B cell (primary cell): ENCODE results near the gene UGT1A7. TPM values are rescaled to one million over a fixed set of nuclear protein-coding genes. Genes with fewer than 3 reads are reported as not detected.

Experiments used
- ATAC-seq: fragments of 200-7000 bp; cut with Tn5 transposase; one replicate; pipeline ENCODE4 v1.10.0; 2021; ENCODE audit warnings: low read depth, mild to moderate bottlenecking, moderate number of reproducible peaks, moderate library complexity
- CTCF ChIA-PET: fragments of 350-600 bp; sonication (Branson Sonifier 250); formaldehyde crosslinking; loops from one replicate; lab custom pipeline; 2021; ENCODE audit warnings: antibody characterized with exemption, inconsistent platforms; lab: Charles Lee
- POLR2A ChIA-PET: fragments of 350-600 bp; sonication (Branson Sonifier 250); formaldehyde crosslinking; loops from one replicate; lab custom pipeline; 2021; ENCODE audit warnings: antibody characterized with exemption; lab: Charles Lee
- DNase-seq: peaks from one replicate; pipeline ENCODE4 v3.0.0; 2013
- H2AFZ ChIP-seq: 2 replicates; pipeline ENCODE4 v1.6.1; 2012; ENCODE audit warnings: mild to moderate bottlenecking, low read depth, low read length; ENCODE audit not compliant: insufficient read depth, poor library complexity, severe bottlenecking
- H3K27ac ChIP-seq, 2 donors: 1 replicate in 1 of 2; 2 replicates in 1 of 2; pipeline ENCODE4 v1.5.1; 2012 to 2013; ENCODE audit warnings: low read length in 2 of 2, mild to moderate bottlenecking in 2 of 2, moderate library complexity in 1 of 2
- H3K27me3 ChIP-seq, 4 experiments: fragments of 200-600 bp in 1 of 4; sonication (generic) in 1 of 4; replicated peaks in 1 of 4; 1 replicate in 2 of 4; 2 replicates in 2 of 4; pipeline versions ENCODE4 v1.6.1 to v1.7.0; 2013 to 2016; ENCODE audit warnings: low read length in 3 of 4, mild to moderate bottlenecking in 2 of 4, mixed read lengths in 1 of 4, moderate library complexity in 1 of 4; ENCODE audit not compliant: insufficient read depth in 4 of 4, control insufficient read depth in 3 of 4; ENCODE audit errors: control extremely low read depth in 1 of 4
- H3K36me3 ChIP-seq, 2 experiments: replicated peaks in 1 of 2; 1 replicate in 1 of 2; 2 replicates in 1 of 2; pipeline versions ENCODE4 v1.6.1 to v1.7.1; 2013; ENCODE audit warnings: low read length in 1 of 2; ENCODE audit not compliant: insufficient read depth in 2 of 2, control insufficient read depth in 1 of 2; ENCODE audit errors: control extremely low read depth in 1 of 2, extremely low read depth in 1 of 2
- H3K4me1 ChIP-seq, 2 donors: fragments of 200-600 bp in 1 of 2; sonication (generic) in 1 of 2; 1 replicate in 1 of 2; 2 replicates in 1 of 2; pipeline versions ENCODE4 v1.5.1 to v1.6.1; 2013 to 2017; ENCODE audit warnings: low read length in 2 of 2; ENCODE audit not compliant: control insufficient read depth in 2 of 2, insufficient read depth in 2 of 2
- H3K4me2 ChIP-seq: replicated peaks from 2 replicates; pipeline ENCODE3; 2012; ENCODE audit warnings: mild to moderate bottlenecking, low read depth, low read length; ENCODE audit not compliant: poor library complexity, severe bottlenecking
- H3K4me3 ChIP-seq, 5 experiments: fragments of 200-600 bp in 1 of 5; sonication (generic) in 1 of 5; 1 replicate in 3 of 5; 2 replicates in 2 of 5; pipeline versions ENCODE4 v1.5.1 to v1.7.0; 2011 to 2016; ENCODE audit warnings: low read length in 4 of 5, mild to moderate bottlenecking in 4 of 5, low read depth in 2 of 5, control low read depth in 1 of 5, moderate library complexity in 1 of 5; ENCODE audit not compliant: insufficient read depth in 1 of 5; ENCODE audit errors: control extremely low read depth in 1 of 5, extremely low read depth in 1 of 5
- H3K79me2 ChIP-seq: fragments of 200-600 bp; sonication (generic); one replicate; pipeline ENCODE4 v1.6.0; 2016; ENCODE audit warnings: low read length; ENCODE audit not compliant: control insufficient read depth, insufficient read depth
- H3K9ac ChIP-seq: fragments of 200-600 bp; sonication (generic); 2 replicates; pipeline ENCODE4 v1.6.1; 2017; ENCODE audit warnings: mild to moderate bottlenecking, low read length, moderate library complexity
- H3K9me3 ChIP-seq, 3 donors: one replicate each; pipeline versions ENCODE4 v1.6.1 to v1.7.1; 2013; ENCODE audit warnings: low read length in 2 of 3; ENCODE audit not compliant: control insufficient read depth in 2 of 3, insufficient read depth in 1 of 3; ENCODE audit errors: control extremely low read depth in 1 of 3
- H4K20me1 ChIP-seq: 2 replicates; pipeline ENCODE4 v1.6.0; 2012; ENCODE audit warnings: mild to moderate bottlenecking, low read length; ENCODE audit not compliant: insufficient read depth, control insufficient read depth, poor library complexity, severe bottlenecking
- H3K27ac Mint-ChIP-seq: one replicate; pipeline ENCODE4 v1.8.0; 2021; ENCODE audit warnings: mixed read lengths
- H3K27me3 Mint-ChIP-seq: one replicate; pipeline ENCODE4 v1.8.0; 2021; ENCODE audit warnings: mixed read lengths
- H3K4me1 Mint-ChIP-seq: one replicate; pipeline ENCODE4 v1.8.0; 2021; ENCODE audit warnings: mixed read lengths
- H3K4me3 Mint-ChIP-seq: one replicate; pipeline ENCODE4 v1.8.0; 2021; ENCODE audit warnings: mixed read lengths
- H3K9me3 Mint-ChIP-seq: one replicate; pipeline ENCODE4 v1.8.0; 2022; ENCODE audit warnings: mixed read lengths; ENCODE audit not compliant: insufficient read depth
- CTCF ChIP-seq: fragments of 200-600 bp; IDR thresholded peaks from one replicate; pipeline ENCODE4 v1.8.0; 2022; ENCODE audit warnings: antibody characterized with exemption, mild to moderate bottlenecking
- EZH2 ChIP-seq: IDR thresholded peaks from 2 replicates; pipeline ENCODE4 v1.6.1; 2012; ENCODE audit warnings: borderline replicate concordance, low read depth, mild to moderate bottlenecking, moderate library complexity, low read length; ENCODE audit not compliant: insufficient read depth, poor library complexity, severe bottlenecking
- WGBS: methylation state at CpG from one replicate; pipeline ENCODE4 v1.1.5; 2013; ENCODE audit warnings: missing lambda C conversion rate; ENCODE audit not compliant: insufficient coverage; 5-methylcytosine and 5-hydroxymethylcytosine counted together
- intact Hi-C: fragments of 100-400 bp; cut with micrococcal nuclease; formaldehyde crosslinking; loops from one replicate; pipeline ENCODE4 v1.10.0; 2022
- polyA plus RNA-seq: library from polyadenylated mRNA; depleted of rRNA; stranded (reverse); fragments of >200 nt; gene quantifications from 2 replicates; pipeline ENCODE4 v1.2.3, GENCODE V29; 2012
- total RNA-seq, 2 donors: library from RNA; stranded (reverse); fragments of 120-200 nt in 1 of 2; gene quantifications; 1 replicate in 1 of 2; 2 replicates in 1 of 2; pipeline versions ENCODE4 v1.2.3 to v1.2.4, GENCODE V29; 2013 to 2022

Gene UGT1A7
- total and polyA plus RNA-seq, 2 donors (not counting 1 experiment from before 2014, with no cell fraction given), result not detected

- Mint-ChIP-seq H3K27me3 (peaks cover 51% of the 10 kb centered on the region), H3K4me1 (no peaks in the 10 kb centered on the region), H3K27ac (no peak overlapping the region), H3K9me3 (peaks cover 10% of the 10 kb centered on the region), H3K4me3 (no peak overlapping the region)
- peaks cover 0 to 5% (median 5%) of the 10 kb centered on the region in 3 donors for H3K9me3 ChIP-seq
- H3K4me2 ChIP-seq, result no peak overlapping the region
- no peaks in the 10 kb centered on the region for H3K36me3 ChIP-seq
- intact Hi-C loops, result no loop called here
- 95% methylated on average over 2 of the region's 4 CpGs for WGBS
- ChIA-PET CTCF (no interaction called here), POLR2A (no interaction called here)
- TF ChIP-seq CTCF (no peak), EZH2 (no peak)
- H3K9ac ChIP-seq, result no peak overlapping the region
- DNase-seq (no peak), ATAC-seq (no peak)
- no peaks in the 10 kb centered on the region for H4K20me1 ChIP-seq
- H3K79me2 ChIP-seq, result no peaks in the 10 kb centered on the region
- H3K4me3 ChIP-seq, result no peak overlapping the region
- no peak overlapping the region for H2AFZ ChIP-seq
- H3K27ac ChIP-seq, result no peak overlapping the region
- H3K27me3 ChIP-seq, result peaks cover 0 to 4% (median 1%) of the 10 kb centered on the region in 4 experiments
- no peaks in the 10 kb centered on the region for H3K4me1 ChIP-seq
Observed at GRCh38 chr2:233650981-233651380, 30.7 kb upstream of the UGT1A7 start.

GRCh38 chr2:233651430-233651829, 30.3 kb upstream of the UGT1A7 start:
- no peak overlapping the region for H3K4me3 ChIP-seq
- 100% methylated on average over 2 of the region's 2 CpGs for WGBS
- no peaks in the 10 kb centered on the region for H4K20me1 ChIP-seq
- H3K36me3 ChIP-seq, result no peaks in the 10 kb centered on the region
- ChIA-PET POLR2A (no interaction called here), CTCF (no interaction called here)
- intact Hi-C loops, result no loop called here
- peaks cover 0 to 4% (median 1%) of the 10 kb centered on the region in 4 experiments for H3K27me3 ChIP-seq
- no peak overlapping the region for H3K4me3 Mint-ChIP-seq
- H3K9me3 ChIP-seq, result peaks cover 0 to 3% (median 3%) of the 10 kb centered on the region in 3 donors
- no peak overlapping the region for H3K4me2 ChIP-seq
- no peak overlapping the region for H3K27ac Mint-ChIP-seq
- no peak overlapping the region for H3K27ac ChIP-seq
- no peak overlapping the region for H3K9ac ChIP-seq
- DNase-seq, result no peak
- H3K79me2 ChIP-seq, result no peaks in the 10 kb centered on the region
- TF ChIP-seq CTCF (no peak), EZH2 (no peak)
- ATAC-seq, result no peak
- peaks cover 9% of the 10 kb centered on the region for H3K9me3 Mint-ChIP-seq
- H3K4me1 ChIP-seq, result no peaks in the 10 kb centered on the region
- no peak overlapping the region for H2AFZ ChIP-seq
- H3K4me1 Mint-ChIP-seq, result no peaks in the 10 kb centered on the region
- H3K27me3 Mint-ChIP-seq, result peaks cover 49% of the 10 kb centered on the region
